DND-41 (cell line): ENCODE results near the gene PBX3.

Experiments
- CTCF ChIP-seq: IDR thresholded peaks from 2 replicates; pipeline ENCODE4 v1.5.1; 2012; ENCODE audit warnings: borderline replicate concordance, low read length, moderate library complexity, mild to moderate bottlenecking; ENCODE audit not compliant: poor library complexity, severe bottlenecking; ENCODE audit errors: extremely low read depth
- EZH2 ChIP-seq: IDR thresholded peaks from 3 replicates; pipeline ENCODE4 v1.6.1; 2012; ENCODE audit warnings: borderline replicate concordance, low read depth, mild to moderate bottlenecking, moderate library complexity, low read length, inconsistent platforms; ENCODE audit not compliant: severe bottlenecking

- TF ChIP-seq CTCF = no peak
- no peak for TF ChIP-seq EZH2
These were observed 8.2 kb downstream of the PBX3 start for GRCh38 chr9:125755340-125755739.
